WTC11 (cell line): ENCODE data around the gene BRMS1L. TPM values are rescaled to one million over a fixed set of nuclear protein-coding genes. Genes with fewer than 3 reads are reported as not detected.

Source experiments
- ATAC-seq: fragments of 200-7000 bp; cut with Tn5 transposase; 2 replicates; pipeline ENCODE4 v1.10.0; 2021; ENCODE audit warnings: mild to moderate bottlenecking, moderate library complexity
- CTCF ChIA-PET: fragments of 300-600 bp; sonication (Branson Sonifier 250); formaldehyde crosslinking; loops from one replicate; lab custom pipeline; 2021; ENCODE audit warnings: antibody characterized with exemption; lab: Charles Lee
- POLR2A ChIA-PET: fragments of 350-600 bp; sonication (Branson Sonifier 250); formaldehyde crosslinking; loops from one replicate; lab custom pipeline; 2021; ENCODE audit warnings: antibody characterized with exemption; lab: Charles Lee
- DNase-seq: peaks from one replicate; pipeline ENCODE4 v3.0.0; 2021; ENCODE audit warnings: low spot score
- H3K27ac Mint-ChIP-seq: 2 replicates; pipeline ENCODE4 v1.8.0; 2021; ENCODE audit warnings: mixed read lengths
- H3K27me3 Mint-ChIP-seq: 2 replicates; pipeline ENCODE4 v1.8.0; 2021; ENCODE audit warnings: low read depth, mild to moderate bottlenecking, moderate library complexity, mixed read lengths
- H3K36me3 Mint-ChIP-seq: 2 replicates; pipeline ENCODE4 v1.8.0; 2021; ENCODE audit warnings: mixed read lengths
- H3K4me1 Mint-ChIP-seq: 2 replicates; pipeline ENCODE4 v1.8.0; 2022; ENCODE audit warnings: mixed read lengths
- H3K4me3 Mint-ChIP-seq: 2 replicates; pipeline ENCODE4 v1.8.0; 2021; ENCODE audit warnings: mild to moderate bottlenecking, moderate library complexity, mixed read lengths
- H3K9me3 Mint-ChIP-seq: 2 replicates; pipeline ENCODE4 v1.8.0; 2021; ENCODE audit warnings: mixed read lengths
- ATF2 ChIP-seq: sonication (generic); formaldehyde crosslinking; IDR thresholded peaks from 2 replicates; pipeline ENCODE4 v1.8.1; 2022; ENCODE audit warnings: low read depth, missing genetic modification reagents, borderline replicate concordance
- CREB1 ChIP-seq: sonication (generic); formaldehyde crosslinking; IDR thresholded peaks from 2 replicates; pipeline ENCODE4 v1.8.0; 2023; ENCODE audit warnings: mild to moderate bottlenecking, missing genetic modification reagents
- CTCF ChIP-seq: fragments of 200-600 bp; IDR thresholded peaks from 2 replicates; pipeline ENCODE4 v1.8.0; 2022; ENCODE audit warnings: antibody characterized with exemption
- ESRRA ChIP-seq: sonication (generic); formaldehyde crosslinking; IDR thresholded peaks from 2 replicates; pipeline ENCODE4 v1.8.1; 2022; ENCODE audit warnings: mild to moderate bottlenecking, missing genetic modification reagents, borderline replicate concordance
- JAZF1 ChIP-seq: fragments of 250-450 bp; sonication (Bioruptor Pico); IDR thresholded peaks from 2 replicates; pipeline ENCODE4 v1.9.0; 2021; ENCODE audit warnings: moderate library complexity, mild to moderate bottlenecking, inconsistent platforms
- OVOL2 ChIP-seq: fragments of 250-450 bp; sonication (Bioruptor Pico); IDR thresholded peaks from 2 replicates; pipeline ENCODE4 v1.9.0; 2021; ENCODE audit warnings: mild to moderate bottlenecking, borderline replicate concordance
- PRRX2 ChIP-seq: fragments of 250-450 bp; sonication (Bioruptor Pico); IDR thresholded peaks from 2 replicates; pipeline ENCODE4 v1.8.0; 2021; ENCODE audit warnings: mild to moderate bottlenecking
- RELA ChIP-seq: sonication (generic); formaldehyde crosslinking; IDR thresholded peaks from 2 replicates; pipeline ENCODE4 v1.8.1; 2022; ENCODE audit warnings: missing genetic modification reagents, mild to moderate bottlenecking, borderline replicate concordance
- RORB ChIP-seq: fragments of 250-450 bp; sonication (Bioruptor Pico); IDR thresholded peaks from 2 replicates; pipeline ENCODE4 v1.9.0; 2021; ENCODE audit warnings: mild to moderate bottlenecking
- SMAD3 ChIP-seq: sonication (generic); formaldehyde crosslinking; IDR thresholded peaks from 2 replicates; pipeline ENCODE4 v1.8.0; 2022; ENCODE audit warnings: missing genetic modification reagents, mild to moderate bottlenecking, borderline replicate concordance
- SMAD4 ChIP-seq: sonication (generic); formaldehyde crosslinking; IDR thresholded peaks from 2 replicates; pipeline ENCODE4 v1.8.0; 2022; ENCODE audit warnings: mild to moderate bottlenecking, missing genetic modification reagents
- STAT6 ChIP-seq: sonication (generic); formaldehyde crosslinking; conservative IDR thresholded peaks from 2 replicates; pipeline ENCODE4 v1.8.1; 2023; ENCODE audit warnings: mild to moderate bottlenecking, low read depth, missing genetic modification reagents, moderate library complexity
- TCF7 ChIP-seq: sonication (generic); formaldehyde crosslinking; IDR thresholded peaks from 2 replicates; pipeline ENCODE4 v1.8.0; 2022; ENCODE audit warnings: mild to moderate bottlenecking, low read depth, missing genetic modification reagents, moderate library complexity
- TP53 ChIP-seq: sonication (generic); formaldehyde crosslinking; IDR thresholded peaks from 2 replicates; pipeline ENCODE4 v1.8.1; 2023; ENCODE audit warnings: mild to moderate bottlenecking, missing genetic modification reagents
- ZBTB21 ChIP-seq: sonication (generic); formaldehyde crosslinking; IDR thresholded peaks from 2 replicates; pipeline ENCODE4 v1.8.1; 2023; ENCODE audit warnings: mild to moderate bottlenecking, missing genetic modification reagents, borderline replicate concordance
- ZSCAN18 ChIP-seq: fragments of 250-450 bp; sonication (Bioruptor Pico); IDR thresholded peaks from 2 replicates; pipeline ENCODE4 v2.1.2; 2022; ENCODE audit warnings: mild to moderate bottlenecking, moderate library complexity
- total RNA-seq: library from RNA; stranded (reverse); gene quantifications from 3 replicates; pipeline ENCODE4 v1.2.3, GENCODE V29; 2021
- TF ChIP-seq, protein P1 (sequence below): sonication (generic); formaldehyde crosslinking; IDR thresholded peaks from 2 replicates; pipeline ENCODE4 v1.8.1; 2023; ENCODE audit warnings: mild to moderate bottlenecking, missing genetic modification reagents, moderate library complexity
- TF ChIP-seq, protein P2 (sequence below): sonication (generic); formaldehyde crosslinking; IDR thresholded peaks from 2 replicates; pipeline ENCODE4 v1.8.1; 2022; ENCODE audit warnings: mild to moderate bottlenecking, moderate library complexity, missing genetic modification reagents

The BRMS1L gene
- total RNA-seq, 1 experiment from 2014 or later, result 12.1 TPM

GRCh38 chr14:35854696-35855270 is 28.6 kb downstream of the BRMS1L start:
- Mint-ChIP-seq H3K27me3 (no peaks in the 10 kb centered on the region), H3K27ac (no peak overlapping the region), H3K4me3 (no peak overlapping the region), H3K4me1 (no peaks in the 10 kb centered on the region), H3K9me3 (peaks cover 16% of the 10 kb centered on the region), H3K36me3 (peaks cover 23% of the 10 kb centered on the region)
- no peak for ATAC-seq
- no peak for DNase-seq
- TF ChIP-seq, protein P1, sequence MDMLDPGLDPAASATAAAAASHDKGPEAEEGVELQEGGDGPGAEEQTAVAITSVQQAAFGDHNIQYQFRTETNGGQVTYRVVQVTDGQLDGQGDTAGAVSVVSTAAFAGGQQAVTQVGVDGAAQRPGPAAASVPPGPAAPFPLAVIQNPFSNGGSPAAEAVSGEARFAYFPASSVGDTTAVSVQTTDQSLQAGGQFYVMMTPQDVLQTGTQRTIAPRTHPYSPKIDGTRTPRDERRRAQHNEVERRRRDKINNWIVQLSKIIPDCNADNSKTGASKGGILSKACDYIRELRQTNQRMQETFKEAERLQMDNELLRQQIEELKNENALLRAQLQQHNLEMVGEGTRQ (CRISPR knock-in tag), result no peak
- TF ChIP-seq RORB (CRISPR knock-in tag) (no peak), ZBTB21 (CRISPR knock-in tag) (no peak), CTCF (no peak), ESRRA (CRISPR knock-in tag) (no peak), TCF7 (CRISPR knock-in tag) (no peak), TP53 (CRISPR knock-in tag) (no peak), ZSCAN18 (CRISPR knock-in tag) (no peak), PRRX2 (CRISPR knock-in tag) (no peak), ATF2 (CRISPR knock-in tag) (no peak), SMAD4 (CRISPR knock-in tag) (no peak), SMAD3 (no peak), OVOL2 (no peak), JAZF1 (CRISPR knock-in tag) (no peak), STAT6 (CRISPR knock-in tag) (no peak), CREB1 (no peak), RELA (no peak)
- TF ChIP-seq, protein P2, sequence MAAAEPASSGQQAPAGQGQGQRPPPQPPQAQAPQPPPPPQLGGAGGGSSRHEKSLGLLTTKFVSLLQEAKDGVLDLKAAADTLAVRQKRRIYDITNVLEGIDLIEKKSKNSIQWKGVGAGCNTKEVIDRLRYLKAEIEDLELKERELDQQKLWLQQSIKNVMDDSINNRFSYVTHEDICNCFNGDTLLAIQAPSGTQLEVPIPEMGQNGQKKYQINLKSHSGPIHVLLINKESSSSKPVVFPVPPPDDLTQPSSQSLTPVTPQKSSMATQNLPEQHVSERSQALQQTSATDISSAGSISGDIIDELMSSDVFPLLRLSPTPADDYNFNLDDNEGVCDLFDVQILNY, result no peak
- ChIA-PET POLR2A (no interaction called here), CTCF (interaction anchor here (1.5 kb wide), 1 partner anchor 25 kb away, joined by 5 read pairs; no protein-coding TSS in a partner anchor)
